Measurements from ENCODE around the gene RPL3. TPM values are rescaled to one million over a fixed set of nuclear protein-coding genes. Genes with fewer than 3 reads are reported as not detected.
"Not testable (repeated sequence)": the region's sequence is repeated elsewhere in the genome, so short reads cannot be mapped to it uniquely, and the experiment has no call there.

RPL3 gene
- total and polyA plus RNA-seq, 2 experiments from 2014 or later, result 1,044 to 2,461 TPM

GRCh38 chr22:39341179-39341578, 21.8 kb upstream of the RPL3 start:
- Histone ChIP-seq H3K4me3 (no peak overlapping the region), H3K79me2 (no peaks in the 10 kb centered on the region), H2AFZ (no peak overlapping the region), H3K27me3 (no peaks in the 10 kb centered on the region), H3K4me1 (ENCODE audit: insufficient read depth) (peaks cover 5% of the 10 kb centered on the region), H3K4me2 (no peak overlapping the region), H3K27ac (no peak overlapping the region), H3K9me2 (replicated peaks; ENCODE audit: insufficient read depth) (no peaks in the 10 kb centered on the region), H3K9me3 (ENCODE audit: low read depth) (no peaks in the 10 kb centered on the region), H3K36me3 (replicated peaks; ENCODE audit: insufficient read depth, low read depth) (no peaks in the 10 kb centered on the region), H4K20me1 (ENCODE audit: insufficient read depth, poor library complexity, severe bottlenecking) (no peaks in the 10 kb centered on the region)
- TF ChIP-seq EZH2phosphoT487 (IDR thresholded peaks at IDR 0.05; ENCODE audit: low read depth, severe bottlenecking, unreplicated experiment) (no peak), EZH2 (IDR thresholded peaks at IDR 0.05; ENCODE audit: borderline replicate concordance) (no peak), CTCF (IDR thresholded peaks at IDR 0.05; ENCODE audit: poor library complexity) (no peak)
- no peak for DNase-seq (ENCODE audit: low spot score)
- WGBS (ENCODE audit: low lambda C conversion rate, missing lambda C conversion rate), result 82% methylated on average over 3 of the region's 3 CpGs

GRCh38 chr22:39339775-39340174, 20.4 kb upstream of the RPL3 start:
- H3K27me3 ChIP-seq; H3K4me3 ChIP-seq; H3K79me2 ChIP-seq; H3K27ac ChIP-seq; H2AFZ ChIP-seq; H4K20me1 ChIP-seq (ENCODE audit: insufficient read depth, poor library complexity, severe bottlenecking); H3K36me3 ChIP-seq (replicated peaks; ENCODE audit: insufficient read depth, low read depth); H3K9me3 ChIP-seq (ENCODE audit: low read depth); H3K9me2 ChIP-seq (replicated peaks; ENCODE audit: insufficient read depth); H3K4me1 ChIP-seq (ENCODE audit: insufficient read depth); H3K4me2 ChIP-seq; DNase-seq (ENCODE audit: low spot score): not testable (repeated sequence)
- 56% methylated on average over 7 of the region's 7 CpGs for WGBS (ENCODE audit: low lambda C conversion rate, missing lambda C conversion rate)

- Histone ChIP-seq H3K27ac (no peak overlapping the region), H3K4me1 (ENCODE audit: insufficient read depth) (peaks cover 25% of the 10 kb centered on the region), H2AFZ (no peak overlapping the region), H3K9me3 (ENCODE audit: low read depth) (no peaks in the 10 kb centered on the region), H3K9me2 (replicated peaks; ENCODE audit: insufficient read depth) (no peaks in the 10 kb centered on the region), H4K20me1 (ENCODE audit: insufficient read depth, poor library complexity, severe bottlenecking) (no peaks in the 10 kb centered on the region), H3K36me3 (replicated peaks; ENCODE audit: insufficient read depth, low read depth) (no peaks in the 10 kb centered on the region), H3K4me3 (no peak overlapping the region), H3K4me2 (no peak overlapping the region), H3K79me2 (no peaks in the 10 kb centered on the region), H3K27me3 (no peaks in the 10 kb centered on the region)
- TF ChIP-seq EZH2phosphoT487 (IDR thresholded peaks at IDR 0.05; ENCODE audit: low read depth, severe bottlenecking, unreplicated experiment), result no peak
- TF ChIP-seq CTCF (IDR thresholded peaks at IDR 0.05; ENCODE audit: poor library complexity), result no peak
- no peak for TF ChIP-seq EZH2 (IDR thresholded peaks at IDR 0.05; ENCODE audit: borderline replicate concordance)
- 77% methylated on average over 5 of the region's 5 CpGs for WGBS (ENCODE audit: low lambda C conversion rate, missing lambda C conversion rate)
- no peak for DNase-seq (ENCODE audit: low spot score)
These were observed 17.0 kb upstream of the RPL3 start for GRCh38 chr22:39336411-39336810.

GRCh38 chr22:39332441-39333064, 13.1 kb upstream of the RPL3 start:
- H3K79me2 ChIP-seq, result no peaks in the 10 kb centered on the region
- DNase-seq (ENCODE audit: low spot score), result no peak
- H3K9me3 ChIP-seq (ENCODE audit: low read depth), result no peaks in the 10 kb centered on the region
- H3K9me2 ChIP-seq (replicated peaks; ENCODE audit: insufficient read depth), result no peaks in the 10 kb centered on the region
- H3K4me3 ChIP-seq, result no peak overlapping the region
- no peaks in the 10 kb centered on the region for H4K20me1 ChIP-seq (ENCODE audit: insufficient read depth, poor library complexity, severe bottlenecking)
- H3K4me1 ChIP-seq (ENCODE audit: insufficient read depth), result peaks cover 21% of the 10 kb centered on the region
- peak overlapping the region; percentile 56 for H3K4me2 ChIP-seq
- H3K27me3 ChIP-seq, result no peaks in the 10 kb centered on the region
- H3K36me3 ChIP-seq (replicated peaks; ENCODE audit: insufficient read depth, low read depth), result no peaks in the 10 kb centered on the region
- WGBS (ENCODE audit: low lambda C conversion rate, missing lambda C conversion rate), result 55% methylated on average over 5 of the region's 5 CpGs
- TF ChIP-seq CTCF (IDR thresholded peaks at IDR 0.05; ENCODE audit: poor library complexity), result no peak
- TF ChIP-seq EZH2phosphoT487 (IDR thresholded peaks at IDR 0.05; ENCODE audit: low read depth, severe bottlenecking, unreplicated experiment), result no peak
- TF ChIP-seq EZH2 (IDR thresholded peaks at IDR 0.05; ENCODE audit: borderline replicate concordance), result no peak
- H2AFZ ChIP-seq, result peak overlapping the region; percentile 37
- H3K27ac ChIP-seq, result peak overlapping the region; percentile 75

GRCh38 chr22:39330553-39330952, 11.1 kb upstream of the RPL3 start:
- H4K20me1 ChIP-seq (ENCODE audit: insufficient read depth, poor library complexity, severe bottlenecking); H3K4me3 ChIP-seq; H2AFZ ChIP-seq; H3K4me2 ChIP-seq; H3K27me3 ChIP-seq; H3K36me3 ChIP-seq (replicated peaks; ENCODE audit: insufficient read depth, low read depth); H3K9me3 ChIP-seq (ENCODE audit: low read depth); DNase-seq (ENCODE audit: low spot score); H3K27ac ChIP-seq; H3K9me2 ChIP-seq (replicated peaks; ENCODE audit: insufficient read depth); H3K79me2 ChIP-seq: not testable (repeated sequence)
- peaks cover 21% of the 10 kb centered on the region for H3K4me1 ChIP-seq (ENCODE audit: insufficient read depth)
- WGBS (ENCODE audit: low lambda C conversion rate, missing lambda C conversion rate), result 89% methylated on average over 1 of the region's 1 CpG
